Neural progenitor cell (in vitro differentiated cells): Measurements from ENCODE around the gene PSMB5. TPM values are rescaled to one million over a fixed set of nuclear protein-coding genes. Genes with fewer than 3 reads are reported as not detected.

Experiments used
- DNase-seq: peaks from one replicate; pipeline ENCODE4 v3.0.0-alpha.2; 2016; ENCODE audit warnings: low spot score
- H2AFZ ChIP-seq: fragments of 200-600 bp; sonication (generic); replicated peaks from 2 replicates; pipeline ENCODE4 v1.6.1; 2016; ENCODE audit warnings: antibody characterized with exemption
- H3F3A ChIP-seq: fragments of 200-600 bp; sonication (generic); 2 replicates; pipeline ENCODE4 v1.6.1; 2016; ENCODE audit warnings: antibody characterized with exemption, low read depth
- H3K27ac ChIP-seq: fragments of 200-600 bp; sonication (generic); 2 replicates; pipeline ENCODE4 v1.5.1; 2016; ENCODE audit warnings: mild to moderate bottlenecking
- H3K27me3 ChIP-seq: fragments of 200-600 bp; sonication (generic); 2 replicates; pipeline ENCODE4 v1.6.1; 2016; ENCODE audit warnings: mild to moderate bottlenecking, moderate library complexity
- H3K36me3 ChIP-seq: fragments of 200-600 bp; sonication (generic); 2 replicates; pipeline ENCODE4 v1.5.1; 2016
- H3K4me1 ChIP-seq: fragments of 200-600 bp; sonication (generic); 2 replicates; pipeline ENCODE4 v1.6.1; 2016; ENCODE audit warnings: mixed run types
- H3K4me2 ChIP-seq: fragments of 200-600 bp; sonication (generic); 2 replicates; pipeline ENCODE4 v1.6.1; 2016
- H3K4me3 ChIP-seq: fragments of 200-600 bp; sonication (generic); 2 replicates; pipeline ENCODE4 v1.5.1; 2016
- H3K79me2 ChIP-seq: fragments of 200-600 bp; sonication (generic); 2 replicates; pipeline ENCODE4 v1.6.1; 2016; ENCODE audit warnings: low read depth
- H3K9ac ChIP-seq: fragments of 200-600 bp; sonication (generic); 2 replicates; pipeline ENCODE4 v1.6.1; 2016
- H3K9me3 ChIP-seq: fragments of 200-600 bp; sonication (generic); 2 replicates; pipeline ENCODE4 v1.5.1; 2016; ENCODE audit warnings: low read depth
- H4K20me1 ChIP-seq: fragments of 200-600 bp; sonication (generic); 2 replicates; pipeline ENCODE4 v1.6.1; 2016; ENCODE audit warnings: low read depth
- H3K27ac Mint-ChIP-seq: 3 replicates; pipeline ENCODE4 v1.8.0; 2021; ENCODE audit warnings: mixed read lengths
- H3K27me3 Mint-ChIP-seq: 2 replicates; pipeline ENCODE4 v1.8.0; 2022; ENCODE audit warnings: low read depth, mild to moderate bottlenecking, inconsistent platforms, moderate library complexity, mixed read lengths; ENCODE audit not compliant: insufficient read depth
- H3K36me3 Mint-ChIP-seq: 3 replicates; pipeline ENCODE4 v1.8.0; 2021; ENCODE audit warnings: mixed read lengths
- H3K4me1 Mint-ChIP-seq: 3 replicates; pipeline ENCODE4 v1.8.0; 2021; ENCODE audit warnings: mixed read lengths
- H3K4me3 Mint-ChIP-seq: 3 replicates; pipeline ENCODE4 v1.8.0; 2021; ENCODE audit warnings: mild to moderate bottlenecking, moderate library complexity, mixed read lengths
- H3K9me3 Mint-ChIP-seq: 3 replicates; pipeline ENCODE4 v1.8.0; 2020; ENCODE audit warnings: mixed read lengths
- CTCF ChIP-seq: fragments of 200-600 bp; sonication (generic); IDR thresholded peaks from 2 replicates; pipeline ENCODE4 v1.5.1; 2017; ENCODE audit warnings: antibody characterized with exemption, mild to moderate bottlenecking
- EZH2 ChIP-seq: fragments of 200-600 bp; sonication (generic); IDR thresholded peaks from 2 replicates; pipeline ENCODE4 v1.6.1; 2017; ENCODE audit warnings: antibody characterized with exemption, mild to moderate bottlenecking, moderate library complexity
- EZH2phosphoT487 ChIP-seq: fragments of 200-600 bp; sonication (generic); IDR thresholded peaks from 2 replicates; pipeline ENCODE4 v1.6.1; 2017; ENCODE audit warnings: antibody characterized with exemption
- total RNA-seq: library from RNA; depleted of rRNA; stranded (reverse); fragments of >200 nt; gene quantifications from 2 replicates; pipeline ENCODE4 v1.2.3, GENCODE V29; 2015; ENCODE audit warnings: low replicate concordance

The PSMB5 gene
- total RNA-seq, 1 donor from 2014 or later, result 154 TPM

GRCh38 chr14:22981090-22981875 is 53.4 kb downstream of the PSMB5 start:
- peak; percentile 42 for DNase-seq
- peaks cover 41% of the 10 kb centered on the region for H3K4me1 Mint-ChIP-seq
- H3K4me2 ChIP-seq, result peak overlapping the region; percentile 92
- H3K27me3 ChIP-seq, result no peaks in the 10 kb centered on the region
- H3F3A ChIP-seq, result peaks cover 75% of the 10 kb centered on the region
- H3K36me3 ChIP-seq, result no peaks in the 10 kb centered on the region
- H3K9me3 Mint-ChIP-seq, result peaks cover 2% of the 10 kb centered on the region
- H3K9ac ChIP-seq, result peak overlapping the region; percentile 91
- H4K20me1 ChIP-seq, result peaks cover 60% of the 10 kb centered on the region
- H3K27me3 Mint-ChIP-seq, result peaks cover 12% of the 10 kb centered on the region
- no peak overlapping the region for H3K4me3 Mint-ChIP-seq
- peaks cover 83% of the 10 kb centered on the region for H3K79me2 ChIP-seq
- no peak overlapping the region for H3K27ac Mint-ChIP-seq
- TF ChIP-seq EZH2phosphoT487, result no peak
- no peak for TF ChIP-seq EZH2
- peak overlapping the region; percentile 88 for H3K4me3 ChIP-seq
- peaks cover 27% of the 10 kb centered on the region for H3K36me3 Mint-ChIP-seq
- peak overlapping the region; percentile 93 for H3K27ac ChIP-seq
- peaks cover 35% of the 10 kb centered on the region for H3K4me1 ChIP-seq
- H2AFZ ChIP-seq, result no peak overlapping the region
- no peaks in the 10 kb centered on the region for H3K9me3 ChIP-seq

DNA sequence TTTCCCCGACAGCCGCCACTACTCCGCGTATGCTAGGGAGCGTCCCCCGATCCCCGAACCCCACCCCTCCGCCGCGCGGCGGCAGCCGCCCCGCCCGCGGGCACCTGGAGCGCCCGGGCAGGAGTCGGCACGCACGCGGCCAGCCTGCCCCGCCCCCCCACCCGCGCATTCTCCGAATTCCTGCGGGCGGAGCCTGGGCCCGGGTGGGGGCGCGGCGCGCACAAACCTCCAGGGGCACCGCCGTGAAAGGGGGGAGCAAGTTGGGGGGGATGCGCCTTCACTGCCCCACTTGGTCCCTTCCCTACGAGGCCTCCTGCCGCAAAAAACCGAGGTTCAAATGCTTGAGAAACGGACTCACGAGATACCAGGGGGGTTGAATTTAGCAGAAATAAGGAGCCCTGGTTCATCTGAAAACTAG is 54.0 kb downstream of the PSMB5 start:
- Histone ChIP-seq H3K27me3 (no peaks in the 10 kb centered on the region), H3F3A (peaks cover 75% of the 10 kb centered on the region), H3K9me3 (no peaks in the 10 kb centered on the region), H3K4me3 (peak overlapping the region; percentile 88), H3K9ac (peak overlapping the region; percentile 91), H2AFZ (no peak overlapping the region), H3K4me2 (peak overlapping the region; percentile 92), H3K36me3 (no peaks in the 10 kb centered on the region), H3K27ac (peak overlapping the region; percentile 93), H4K20me1 (peaks cover 66% of the 10 kb centered on the region), H3K4me1 (peaks cover 41% of the 10 kb centered on the region), H3K79me2 (peaks cover 89% of the 10 kb centered on the region)
- H3K4me3 Mint-ChIP-seq, result peak overlapping the region; percentile 90
- TF ChIP-seq CTCF (no peak), EZH2phosphoT487 (no peak), EZH2 (no peak)
- H3K27ac Mint-ChIP-seq, result no peak overlapping the region
- peaks cover 16% of the 10 kb centered on the region for H3K27me3 Mint-ChIP-seq
- DNase-seq, result peak; percentile 87
- H3K36me3 Mint-ChIP-seq, result peaks cover 29% of the 10 kb centered on the region
- peaks cover 43% of the 10 kb centered on the region for H3K4me1 Mint-ChIP-seq
- peaks cover 2% of the 10 kb centered on the region for H3K9me3 Mint-ChIP-seq

DNA sequence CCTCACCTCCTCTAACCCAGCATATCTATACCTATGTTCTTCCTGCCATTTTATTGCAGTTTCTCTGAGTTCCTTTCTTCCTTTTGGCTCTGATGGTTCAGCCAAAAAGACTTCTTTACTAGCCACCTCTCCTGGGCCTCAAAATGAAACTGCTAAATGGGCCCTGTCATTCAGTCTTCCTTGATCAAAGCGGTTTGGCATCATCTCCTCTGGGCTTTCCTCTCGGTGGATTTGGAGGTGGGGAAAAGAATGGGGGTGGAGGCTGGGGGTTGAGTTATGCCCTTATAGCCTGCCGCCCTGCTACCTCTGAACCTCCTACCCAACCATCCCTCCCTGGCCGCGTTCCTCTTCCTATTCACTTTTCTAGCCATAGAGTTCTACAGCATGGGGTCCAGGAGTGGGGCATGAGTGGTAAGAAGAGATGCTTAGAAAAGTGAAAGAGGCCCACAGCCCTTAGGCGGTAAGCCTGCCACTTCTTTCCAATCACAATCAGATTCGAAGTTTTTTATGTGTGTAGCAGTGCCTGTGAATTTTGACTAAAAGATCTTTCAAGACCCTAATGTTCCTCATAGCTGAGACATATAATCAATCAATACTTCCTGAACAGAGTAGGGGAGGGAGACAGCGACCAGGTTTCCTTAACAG is 54.8 kb downstream of the PSMB5 start:
- peaks cover 97% of the 10 kb centered on the region for H3K79me2 ChIP-seq
- Mint-ChIP-seq H3K36me3 (peaks cover 31% of the 10 kb centered on the region), H3K4me3 (peak overlapping the region; percentile 90), H3K27ac (peak overlapping the region; percentile 88), H3K4me1 (peaks cover 49% of the 10 kb centered on the region), H3K9me3 (peaks cover 2% of the 10 kb centered on the region), H3K27me3 (peaks cover 16% of the 10 kb centered on the region)
- H3K4me3 ChIP-seq, result peak overlapping the region; percentile 88
- H2AFZ ChIP-seq, result no peak overlapping the region
- no peaks in the 10 kb centered on the region for H3K36me3 ChIP-seq
- H3K9ac ChIP-seq, result peak overlapping the region; percentile 48
- peak overlapping the region; percentile 92 for H3K4me2 ChIP-seq
- H3K4me1 ChIP-seq, result peaks cover 47% of the 10 kb centered on the region
- no peak for TF ChIP-seq CTCF
- TF ChIP-seq EZH2, result no peak
- no peak for TF ChIP-seq EZH2phosphoT487
- H3K27me3 ChIP-seq, result no peaks in the 10 kb centered on the region
- no peak for DNase-seq
- H3K9me3 ChIP-seq, result no peaks in the 10 kb centered on the region
- H4K20me1 ChIP-seq, result peaks cover 72% of the 10 kb centered on the region
- H3F3A ChIP-seq, result peaks cover 75% of the 10 kb centered on the region
- H3K27ac ChIP-seq, result peak overlapping the region; percentile 99
